DND-41 (cell line): Measurements from ENCODE around the gene PAQR4.

Experiments used
- CTCF ChIP-seq: IDR thresholded peaks from 2 replicates; pipeline ENCODE4 v1.5.1; 2012; ENCODE audit warnings: borderline replicate concordance, low read length, moderate library complexity, mild to moderate bottlenecking; ENCODE audit not compliant: poor library complexity, severe bottlenecking; ENCODE audit errors: extremely low read depth
- EZH2 ChIP-seq: IDR thresholded peaks from 3 replicates; pipeline ENCODE4 v1.6.1; 2012; ENCODE audit warnings: borderline replicate concordance, low read depth, mild to moderate bottlenecking, moderate library complexity, low read length, inconsistent platforms; ENCODE audit not compliant: severe bottlenecking

GRCh38 chr16:2967211-2967631 lies 1.9 kb upstream of the PAQR4 start:
- TF ChIP-seq CTCF = no peak
- TF ChIP-seq EZH2 = no peak
